ENCODE data around the gene CD300LB. TPM values are rescaled to one million over a fixed set of nuclear protein-coding genes. Genes with fewer than 3 reads are reported as not detected.

The CD300LB gene
- total RNA-seq, 1 experiment from 2014 or later: not detected

DNA sequence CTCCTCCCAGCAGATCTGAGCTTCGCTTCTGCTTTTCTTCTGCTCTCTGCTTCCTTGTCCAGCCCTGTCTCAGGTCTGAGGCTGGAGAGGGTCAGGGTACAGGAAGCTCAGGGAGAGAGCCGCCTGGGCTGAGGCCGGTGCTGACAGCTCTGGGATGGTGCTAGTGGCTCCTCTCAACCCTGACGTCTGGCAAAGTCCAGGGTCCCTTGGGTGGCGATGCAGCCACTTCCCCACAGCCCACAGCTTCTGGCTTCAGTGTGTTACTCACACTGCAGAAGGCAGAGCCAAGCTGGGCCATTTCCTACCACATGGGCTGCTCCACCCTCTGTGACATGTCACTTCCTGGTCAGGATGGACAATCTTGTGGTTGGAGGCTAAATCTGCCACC, 14.6 kb upstream of the CD300LB start, which contains the start of gene CD300C:
TSS of gene CD300C (minus strand) at position 273 of the 388 bp plus-strand sequence. CDS start 333 bp downstream, outside the sequence.
- H3K27ac ChIP-seq (ENCODE audit: insufficient read length, low read depth, low read length): no peak within 1 kb of the TSS
- H2AFZ ChIP-seq (ENCODE audit: low read length): no peak within 1 kb of the TSS
- no peak within 1 kb of the TSS for H2BK12ac ChIP-seq (ENCODE audit: insufficient read length, low read depth, low read length)
- Mint-ChIP-seq H3K27me3 (ENCODE audit: low read depth) (peaks cover 17% of the 10 kb centered on the region), H3K4me1 (no peaks in the 10 kb centered on the region), H3K4me3 (no peak within 1 kb of the TSS), H3K9me3 (peaks cover 0 to 2% of the 10 kb centered on the region in 2 experiments; a peak in 1 of 5 replicates), H3K36me3 (ENCODE audit: insufficient read depth in 1 of 3, low read depth in 3 of 3) (no peaks in the 10 kb centered on the region), H3K27ac (peak within 1 kb of the TSS in 1 of 3 experiments; percentile 88; a peak in 2 of 7 replicates)
- H4K20me1 ChIP-seq (ENCODE audit: control insufficient read depth, insufficient read depth, insufficient read length): no peaks in the 10 kb centered on the region
- TF ChIP-seq, protein P1, sequence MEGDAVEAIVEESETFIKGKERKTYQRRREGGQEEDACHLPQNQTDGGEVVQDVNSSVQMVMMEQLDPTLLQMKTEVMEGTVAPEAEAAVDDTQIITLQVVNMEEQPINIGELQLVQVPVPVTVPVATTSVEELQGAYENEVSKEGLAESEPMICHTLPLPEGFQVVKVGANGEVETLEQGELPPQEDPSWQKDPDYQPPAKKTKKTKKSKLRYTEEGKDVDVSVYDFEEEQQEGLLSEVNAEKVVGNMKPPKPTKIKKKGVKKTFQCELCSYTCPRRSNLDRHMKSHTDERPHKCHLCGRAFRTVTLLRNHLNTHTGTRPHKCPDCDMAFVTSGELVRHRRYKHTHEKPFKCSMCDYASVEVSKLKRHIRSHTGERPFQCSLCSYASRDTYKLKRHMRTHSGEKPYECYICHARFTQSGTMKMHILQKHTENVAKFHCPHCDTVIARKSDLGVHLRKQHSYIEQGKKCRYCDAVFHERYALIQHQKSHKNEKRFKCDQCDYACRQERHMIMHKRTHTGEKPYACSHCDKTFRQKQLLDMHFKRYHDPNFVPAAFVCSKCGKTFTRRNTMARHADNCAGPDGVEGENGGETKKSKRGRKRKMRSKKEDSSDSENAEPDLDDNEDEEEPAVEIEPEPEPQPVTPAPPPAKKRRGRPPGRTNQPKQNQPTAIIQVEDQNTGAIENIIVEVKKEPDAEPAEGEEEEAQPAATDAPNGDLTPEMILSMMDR (conservative IDR thresholded peaks at IDR 0.05): no peak
- H3K14ac ChIP-seq (ENCODE audit: insufficient read depth, low read length): no peak within 1 kb of the TSS; the same call in 1 of the 2 replicates
- no peak within 1 kb of the TSS for H3K9ac ChIP-seq (ENCODE audit: extremely low read depth, insufficient read length, low read length)
- H3K79me2 ChIP-seq (ENCODE audit: insufficient read depth, low read length): no peaks in the 10 kb centered on the region
- peak within 1 kb of the TSS; percentile 73 for H3K18ac ChIP-seq (ENCODE audit: insufficient read length, low read depth, low read length)
- H4K8ac ChIP-seq (replicated peaks; ENCODE audit: insufficient read length, low read depth, low read length): no peak within 1 kb of the TSS
- H3K27me3 ChIP-seq (ENCODE audit: insufficient read depth, low read length): no peaks in the 10 kb centered on the region
- no peak within 1 kb of the TSS for H4K91ac ChIP-seq (ENCODE audit: insufficient read length, low read depth, low read length)
- H2BK120ac ChIP-seq (ENCODE audit: low read depth, low read length, poor library complexity, severe bottlenecking): no peak within 1 kb of the TSS
- no peak within 1 kb of the TSS for H4K5ac ChIP-seq (ENCODE audit: insufficient read length, low read depth, low read length)
- WGBS (ENCODE audit: extremely low coverage, insufficient read length, low lambda C conversion rate): no CpG with 5 or more reads among the region's 5 CpGs
- no peaks in the 10 kb centered on the region for H3K9me3 ChIP-seq (ENCODE audit: control insufficient read depth, low read depth, low read length)
- H2BK5ac ChIP-seq (ENCODE audit: insufficient read length, low read length): no peak within 1 kb of the TSS
- H2BK15ac ChIP-seq (ENCODE audit: low read depth, low read length): no peak within 1 kb of the TSS
- DNase-seq: no peak
- no peak within 1 kb of the TSS for H3K4me2 ChIP-seq (ENCODE audit: insufficient read depth, insufficient read length, low read length)
- H3K23me2 ChIP-seq (ENCODE audit: insufficient read length, low read depth, low read length, poor library complexity, severe bottlenecking): no peaks in the 10 kb centered on the region
- no peak within 1 kb of the TSS for H2BK20ac ChIP-seq (ENCODE audit: low read depth, low read length, poor library complexity, severe bottlenecking)
- no peak within 1 kb of the TSS for H2AK5ac ChIP-seq (ENCODE audit: insufficient read length, low read length)
- H3K4me1 ChIP-seq (ENCODE audit: insufficient read depth, low read length): no peaks in the 10 kb centered on the region
- no peak within 1 kb of the TSS for H3K56ac ChIP-seq (ENCODE audit: insufficient read length, low read depth, low read length)
- H3K4ac ChIP-seq (ENCODE audit: low read depth, low read length): no peak within 1 kb of the TSS
- no peak within 1 kb of the TSS for H3K23ac ChIP-seq (ENCODE audit: insufficient read length, low read depth, low read length)
- no peaks in the 10 kb centered on the region for H3K79me1 ChIP-seq (ENCODE audit: insufficient read depth, low read depth, low read length, poor library complexity, severe bottlenecking)
- H3T11ph ChIP-seq (ENCODE audit: low read length): no peak within 1 kb of the TSS
